SU-DHL-6 (cell line): ENCODE data around the gene GIPC2.

Source experiments
- H2AFZ ChIP-seq: fragments of 200-600 bp; sonication (generic); 2 replicates; pipeline ENCODE4 v1.6.1; 2014; ENCODE audit warnings: low read depth, mild to moderate bottlenecking, moderate library complexity, mixed read lengths, antibody characterized with exemption, low read length; ENCODE audit not compliant: severe bottlenecking
- H3F3A ChIP-seq: fragments of 200-600 bp; shearing (Covaris generic); 2 replicates; pipeline ENCODE4 v1.6.0; 2016; ENCODE audit warnings: antibody characterized with exemption, mild to moderate bottlenecking; ENCODE audit not compliant: insufficient read depth
- H3K27ac ChIP-seq: fragments of 200-600 bp; sonication (generic); 2 replicates; pipeline ENCODE4 v1.5.1; 2016; ENCODE audit warnings: low read depth, mild to moderate bottlenecking, low read length, moderate library complexity, mixed read lengths
- H3K27me3 ChIP-seq: fragments of 200-600 bp; sonication (generic), shearing (Covaris generic); 2 replicates; pipeline ENCODE4 v1.6.0; 2014; ENCODE audit warnings: mild to moderate bottlenecking, low read length
- H3K36me3 ChIP-seq: fragments of 200-600 bp; sonication (generic); 2 replicates; pipeline ENCODE4 v1.6.1; 2014; ENCODE audit warnings: mild to moderate bottlenecking, low read length, mixed read lengths
- H3K4me2 ChIP-seq: fragments of 300-600, 200-600 bp; shearing (Covaris generic), sonication (generic); 2 replicates; pipeline ENCODE4 v1.6.0; 2014; ENCODE audit warnings: low read length, low read depth, mild to moderate bottlenecking; ENCODE audit not compliant: poor library complexity, severe bottlenecking
- H3K4me3 ChIP-seq: fragments of 200-600 bp; sonication (generic); 2 replicates; pipeline ENCODE4 v1.5.1; 2014; ENCODE audit warnings: antibody characterized with exemption, low read length, mild to moderate bottlenecking, mixed read lengths; ENCODE audit not compliant: insufficient read depth, poor library complexity, severe bottlenecking
- H3K79me2 ChIP-seq: fragments of 200-600 bp; sonication (generic); 2 replicates; pipeline ENCODE4 v1.6.1; 2014; ENCODE audit warnings: mild to moderate bottlenecking, low read length, moderate library complexity; ENCODE audit not compliant: insufficient read depth
- H3K9ac ChIP-seq: fragments of 200-600 bp; sonication (generic); 2 replicates; pipeline ENCODE4 v1.7.0; 2014; ENCODE audit warnings: mild to moderate bottlenecking, low read length
- H3K9me2 ChIP-seq: fragments of 200-600 bp; sonication (generic); replicated peaks from 2 replicates; pipeline ENCODE4 v1.6.1; 2014; ENCODE audit warnings: low read length; ENCODE audit not compliant: insufficient read depth
- H3K9me3 ChIP-seq: fragments of 200-600 bp; sonication (generic); 2 replicates; pipeline ENCODE4 v1.6.1; 2014; ENCODE audit warnings: low read length, mixed read lengths; ENCODE audit not compliant: insufficient read depth
- H4K20me1 ChIP-seq: fragments of 200-600 bp; sonication (generic); 2 replicates; pipeline ENCODE4 v1.6.1; 2014; ENCODE audit warnings: low read depth, mild to moderate bottlenecking, antibody characterized with exemption, low read length, moderate library complexity, mixed read lengths
- CTCF ChIP-seq: fragments of 200-600 bp; sonication (generic); IDR thresholded peaks from one replicate; pipeline ENCODE4 v1.5.1; 2017; ENCODE audit warnings: antibody characterized with exemption, mild to moderate bottlenecking, low read length, moderate library complexity; ENCODE audit not compliant: insufficient read depth, poor library complexity, severe bottlenecking
- EZH2phosphoT487 ChIP-seq: fragments of 200-600 bp; sonication (generic), shearing (Covaris generic); conservative IDR thresholded peaks from 2 replicates; pipeline ENCODE4 v1.6.1; 2018; ENCODE audit warnings: mild to moderate bottlenecking, antibody characterized with exemption, low read length, moderate library complexity, mixed read lengths

The GIPC2 gene

GRCh38 chr1:78054972-78055371 is 9.2 kb downstream of the GIPC2 start:
- Histone ChIP-seq H3K36me3 (no peaks in the 10 kb centered on the region), H3K27me3 (no peaks in the 10 kb centered on the region), H2AFZ (peak overlapping the region; percentile 81), H3K79me2 (no peaks in the 10 kb centered on the region), H3K4me3 (no peak overlapping the region), H3K9ac (no peak overlapping the region), H3K9me3 (no peaks in the 10 kb centered on the region), H3K27ac (no peak overlapping the region), H4K20me1 (no peaks in the 10 kb centered on the region), H3F3A (no peaks in the 10 kb centered on the region), H3K9me2 (no peaks in the 10 kb centered on the region), H3K4me2 (no peak overlapping the region)
- TF ChIP-seq EZH2phosphoT487: no peak

GRCh38 chr1:78055565-78056132 is 9.9 kb downstream of the GIPC2 start:
- no peak overlapping the region for H3K27ac ChIP-seq
- H4K20me1 ChIP-seq: no peaks in the 10 kb centered on the region
- TF ChIP-seq CTCF: no peak
- TF ChIP-seq EZH2phosphoT487: no peak
- H3K9ac ChIP-seq: no peak overlapping the region
- peak overlapping the region; percentile 81 for H2AFZ ChIP-seq
- H3K4me3 ChIP-seq: no peak overlapping the region
- no peaks in the 10 kb centered on the region for H3F3A ChIP-seq
- no peaks in the 10 kb centered on the region for H3K36me3 ChIP-seq
- no peaks in the 10 kb centered on the region for H3K9me2 ChIP-seq
- H3K4me2 ChIP-seq: peak overlapping the region; percentile 13
- no peaks in the 10 kb centered on the region for H3K27me3 ChIP-seq
- no peaks in the 10 kb centered on the region for H3K9me3 ChIP-seq
- H3K79me2 ChIP-seq: no peaks in the 10 kb centered on the region

- H3K9me2 ChIP-seq: no peaks in the 10 kb centered on the region
- H3K36me3 ChIP-seq: no peaks in the 10 kb centered on the region
- H2AFZ ChIP-seq: no peak overlapping the region
Observed at GRCh38 chr1:78058670-78059069, 12.9 kb downstream of the GIPC2 start.

More at GRCh38 chr1:78058670-78059069, 12.9 kb downstream of the GIPC2 start:
- H3K27me3 ChIP-seq: no peaks in the 10 kb centered on the region
- no peak overlapping the region for H3K27ac ChIP-seq
- H3K4me2 ChIP-seq: no peak overlapping the region
- H3F3A ChIP-seq: no peaks in the 10 kb centered on the region
- H3K9me3 ChIP-seq: no peaks in the 10 kb centered on the region
- no peaks in the 10 kb centered on the region for H3K79me2 ChIP-seq
- no peaks in the 10 kb centered on the region for H4K20me1 ChIP-seq
- no peak for TF ChIP-seq EZH2phosphoT487
- TF ChIP-seq CTCF: no peak
- H3K4me3 ChIP-seq: no peak overlapping the region
- no peak overlapping the region for H3K9ac ChIP-seq
